Neural cell (in vitro differentiated cells): ENCODE measurements around the gene FSTL3. TPM values are rescaled to one million over a fixed set of nuclear protein-coding genes. Genes with fewer than 3 reads are reported as not detected.

Experiments
- H2AFZ ChIP-seq: fragments of 200-600, 300-800 bp; sonication (generic), shearing (Covaris generic); 2 replicates; pipeline ENCODE4 v1.6.0; 2014; ENCODE audit warnings: low read depth, mild to moderate bottlenecking, antibody characterized with exemption, low read length, moderate library complexity
- H3F3A ChIP-seq: fragments of 200-600 bp; shearing (Covaris generic); 2 replicates; pipeline ENCODE4 v1.6.1; 2016; ENCODE audit warnings: mild to moderate bottlenecking, moderate library complexity, mixed read lengths, antibody characterized with exemption, low read length; ENCODE audit not compliant: insufficient read depth, poor library complexity, severe bottlenecking
- H3K27ac ChIP-seq: fragments of 200-600, 300-800 bp; sonication (generic), shearing (Covaris generic); 2 replicates; pipeline ENCODE4 v1.5.1; 2014; ENCODE audit warnings: mild to moderate bottlenecking, low read length, moderate library complexity
- H3K27me3 ChIP-seq: fragments of 300-800, 200-600 bp; sonication (generic), shearing (Covaris generic); 2 replicates; pipeline ENCODE4 v1.6.0; 2014; ENCODE audit warnings: mild to moderate bottlenecking, low read depth, low read length, moderate library complexity; ENCODE audit not compliant: insufficient read depth
- H3K36me3 ChIP-seq: fragments of 300-800, 200-600 bp; sonication (generic), shearing (Covaris generic); 2 replicates; pipeline ENCODE4 v1.5.1; 2014; ENCODE audit warnings: mild to moderate bottlenecking, antibody characterized with exemption, low read length, moderate library complexity; ENCODE audit not compliant: insufficient read depth
- H3K4me2 ChIP-seq: fragments of 300-800, 200-600 bp; sonication (generic), shearing (Covaris generic); 2 replicates; pipeline ENCODE4 v1.6.0; 2014; ENCODE audit warnings: mild to moderate bottlenecking, low read length
- H3K4me3 ChIP-seq: fragments of 300-800, 200-600 bp; sonication (generic), shearing (Covaris generic); 2 replicates; pipeline ENCODE4 v1.5.1; 2014; ENCODE audit warnings: mild to moderate bottlenecking, low read length, moderate library complexity
- H3K79me2 ChIP-seq: fragments of 200-600 bp; shearing (Covaris generic); replicated peaks from 2 replicates; pipeline ENCODE4 v1.6.0; 2014; ENCODE audit warnings: mild to moderate bottlenecking, low read length, moderate library complexity; ENCODE audit not compliant: insufficient read depth
- H3K9ac ChIP-seq: fragments of 300-800, 200-600 bp; sonication (generic), shearing (Covaris generic); 2 replicates; pipeline ENCODE4 v1.6.1; 2016; ENCODE audit warnings: mild to moderate bottlenecking, low read length, mixed read lengths
- H3K9me2 ChIP-seq: fragments of 200-600 bp; shearing (Covaris generic); 2 replicates; pipeline ENCODE4 v1.6.1; 2016; ENCODE audit warnings: mild to moderate bottlenecking, low read length, mixed read lengths; ENCODE audit not compliant: insufficient read depth
- H3K9me3 ChIP-seq: fragments of 200-600, 300-800 bp; sonication (generic), shearing (Covaris generic); 2 replicates; pipeline ENCODE4 v1.6.1; 2016; ENCODE audit warnings: mild to moderate bottlenecking, mixed run types, low read length, moderate library complexity, mixed read lengths
- H4K20me1 ChIP-seq: fragments of 200-600 bp; shearing (Covaris generic); 2 replicates; pipeline ENCODE4 v1.6.1; 2016; ENCODE audit warnings: mild to moderate bottlenecking, mixed run types; ENCODE audit not compliant: insufficient read depth
- CTCF ChIP-seq: fragments of 450-650 bp; IDR thresholded peaks from 2 replicates; pipeline ENCODE4 v1.5.1; 2014; ENCODE audit warnings: antibody characterized with exemption, mild to moderate bottlenecking, moderate library complexity; ENCODE audit not compliant: poor library complexity, severe bottlenecking
- EP300 ChIP-seq: fragments of 450-650 bp; conservative IDR thresholded peaks from 2 replicates; pipeline ENCODE4 v1.6.1; 2014; ENCODE audit warnings: antibody characterized with exemption, mild to moderate bottlenecking, moderate library complexity; ENCODE audit not compliant: poor library complexity, severe bottlenecking
- EZH2 ChIP-seq: fragments of 200-600, 300-800 bp; shearing (Covaris generic), sonication (generic); IDR thresholded peaks from 2 replicates; pipeline ENCODE4 v1.6.1; 2014; ENCODE audit warnings: antibody characterized with exemption, low read length, borderline replicate concordance, mild to moderate bottlenecking; ENCODE audit not compliant: insufficient read depth, poor library complexity, severe bottlenecking
- MXI1 ChIP-seq: fragments of 450-650 bp; conservative IDR thresholded peaks from 2 replicates; pipeline ENCODE4 v1.6.1; 2014; ENCODE audit warnings: antibody characterized with exemption, mild to moderate bottlenecking; ENCODE audit not compliant: poor library complexity, severe bottlenecking
- POLR2AphosphoS5 ChIP-seq: IDR thresholded peaks from 2 replicates; pipeline ENCODE4 v1.6.1; 2012
- RAD21 ChIP-seq: fragments of 450-650 bp; conservative IDR thresholded peaks from 2 replicates; pipeline ENCODE4 v1.6.1; 2014; ENCODE audit warnings: antibody characterized with exemption, mild to moderate bottlenecking, moderate library complexity
- REST ChIP-seq: IDR thresholded peaks from 2 replicates; pipeline ENCODE4 v1.6.1; 2012; ENCODE audit warnings: borderline replicate concordance
- SMC3 ChIP-seq: fragments of 450-650 bp; conservative IDR thresholded peaks from 2 replicates; pipeline ENCODE4 v1.6.1; 2014; ENCODE audit warnings: antibody characterized with exemption, mild to moderate bottlenecking, moderate library complexity; ENCODE audit not compliant: poor library complexity
- TAF1 ChIP-seq: IDR thresholded peaks from 2 replicates; pipeline ENCODE4 v1.6.1; 2012; ENCODE audit warnings: low read depth
- polyA plus RNA-seq: library from polyadenylated mRNA; depleted of rRNA; stranded (reverse); fragments of >200 nt; gene quantifications from 2 replicates; pipeline ENCODE4 v1.2.3, GENCODE V29; 2014

The FSTL3 gene
- polyA plus RNA-seq, 1 donor from 2014 or later: 3.1 TPM

- no peak overlapping the region for H2AFZ ChIP-seq
- no peaks in the 10 kb centered on the region for H3K36me3 ChIP-seq
- no peak overlapping the region for H3K9ac ChIP-seq
These were observed 51.1 kb downstream of the FSTL3 start for GRCh38 chr19:726993-727956.

More at GRCh38 chr19:726993-727956, 51.1 kb downstream of the FSTL3 start:
- H3K9me2 ChIP-seq: no peaks in the 10 kb centered on the region
- no peaks in the 10 kb centered on the region for H3K27me3 ChIP-seq
- H3K4me2 ChIP-seq: no peak overlapping the region
- H3K9me3 ChIP-seq: no peaks in the 10 kb centered on the region
- peaks cover 16% of the 10 kb centered on the region for H3K79me2 ChIP-seq
- TF ChIP-seq CTCF (no peak), REST (no peak), POLR2AphosphoS5 (no peak), EZH2 (no peak), EP300 (no peak), TAF1 (no peak), SMC3 (no peak), RAD21 (no peak), MXI1 (no peak)
- no peaks in the 10 kb centered on the region for H3F3A ChIP-seq
- no peak overlapping the region for H3K4me3 ChIP-seq
- no peaks in the 10 kb centered on the region for H4K20me1 ChIP-seq
- H3K27ac ChIP-seq: no peak overlapping the region
